ENCODE results near the gene PLA2G12B. TPM values are rescaled to one million over a fixed set of nuclear protein-coding genes. Genes with fewer than 3 reads are reported as not detected.

PLA2G12B gene
- not detected in 2 replicates for total RNA-seq

GRCh38 chr10:72954596-72955554 is at the start of gene PLA2G12B:
Gene PLA2G12B, minus strand, starts transcription at chr10:72954806. Its CDS starts 121 bp downstream, at chr10:72954685.

GRCh38 chr10:72893136-72893798 is 61.3 kb downstream of the PLA2G12B start, which contains the start of gene OIT3:
Gene OIT3, plus strand, starts transcription at chr10:72893739. Its CDS starts 60 bp downstream, at chr10:72893799.

Other genes with a start within 250 kb of the PLA2G12B start
- under 0.01 TPM in 1 of 2 replicates, not detected in the other for gene OIT3, start 61.1 kb downstream of the PLA2G12B start, total RNA-seq
- 157 and 222 TPM in 2 replicates for gene P4HA1, start 142.1 kb upstream of the PLA2G12B start, total RNA-seq
- gene NUDT13, start 155.6 kb upstream of the PLA2G12B start, total RNA-seq: 1.8 and 5.1 TPM in 2 replicates
- gene ECD, start 213.2 kb upstream of the PLA2G12B start, total RNA-seq: 23.9 and 33.6 TPM in 2 replicates
- 21.3 and 22.8 TPM in 2 replicates for gene FAM149B1, start 213.3 kb upstream of the PLA2G12B start, total RNA-seq